Natural killer cell (primary cell): ENCODE results near the gene CAPN8. TPM values are rescaled to one million over a fixed set of nuclear protein-coding genes. Genes with fewer than 3 reads are reported as not detected.

Experiments used
- ATAC-seq, 3 donors: fragments of 150-1000 bp in 2 of 3; fragments of 200-7000 bp in 1 of 3; cut with Tn5 transposase; 1 replicate in 1 of 3; 2 replicates in 2 of 3; pipeline ENCODE4 v1.10.0; 2021; ENCODE audit warnings: mild to moderate bottlenecking in 2 of 3, moderate library complexity in 2 of 3
- DNase-seq, 2 donors: peaks; one replicate each; pipeline versions ENCODE4 v3.0.0 to v3.0.0-alpha.2; 2013 to 2021; ENCODE audit warnings: mixed read lengths in 1 of 2
- H3K27ac ChIP-seq: one replicate; pipeline ENCODE4 v1.5.1; 2013; ENCODE audit warnings: mild to moderate bottlenecking, low read length
- H3K27me3 ChIP-seq: one replicate; pipeline ENCODE4 v1.6.1; 2013; ENCODE audit warnings: low read length; ENCODE audit not compliant: control insufficient read depth, insufficient read depth
- H3K36me3 ChIP-seq: one replicate; pipeline ENCODE4 v1.6.1; 2013; ENCODE audit warnings: low read length; ENCODE audit not compliant: control insufficient read depth, insufficient read depth
- H3K4me1 ChIP-seq: one replicate; pipeline ENCODE4 v1.6.1; 2013; ENCODE audit warnings: low read length; ENCODE audit not compliant: control insufficient read depth, insufficient read depth
- H3K4me3 ChIP-seq: one replicate; pipeline ENCODE4 v1.5.1; 2013; ENCODE audit warnings: low read length
- H3K9me3 ChIP-seq: one replicate; pipeline ENCODE4 v1.6.1; 2013; ENCODE audit warnings: low read length; ENCODE audit not compliant: control insufficient read depth, insufficient read depth
- H3K27ac Mint-ChIP-seq, 2 donors: one replicate each; pipeline ENCODE4 v1.8.0; 2022; ENCODE audit warnings: mild to moderate bottlenecking in 2 of 2, mixed read lengths in 2 of 2, moderate library complexity in 1 of 2
- H3K27me3 Mint-ChIP-seq, 2 donors: one replicate each; pipeline ENCODE4 v1.8.0; 2022; ENCODE audit warnings: low read depth in 2 of 2, mixed read lengths in 2 of 2
- H3K36me3 Mint-ChIP-seq: one replicate; pipeline ENCODE4 v1.8.0; 2022; ENCODE audit warnings: mixed read lengths
- H3K4me1 Mint-ChIP-seq, 2 donors: one replicate each; pipeline ENCODE4 v1.8.0; 2022; ENCODE audit warnings: mixed read lengths in 2 of 2
- H3K4me3 Mint-ChIP-seq: one replicate; pipeline ENCODE4 v1.8.0; 2022; ENCODE audit warnings: mild to moderate bottlenecking, moderate library complexity, mixed read lengths
- H3K9me3 Mint-ChIP-seq, 2 donors: one replicate each; pipeline ENCODE4 v1.8.0; 2022; ENCODE audit warnings: mixed read lengths in 2 of 2
- CTCF ChIP-seq: fragments of 200-600 bp; IDR thresholded peaks from one replicate; pipeline ENCODE4 v1.8.0; 2022; ENCODE audit warnings: antibody characterized with exemption
- WGBS: methylation state at CpG from one replicate; pipeline ENCODE4 v1.1.7; 2013; ENCODE audit warnings: missing lambda C conversion rate; ENCODE audit not compliant: insufficient coverage; 5-methylcytosine and 5-hydroxymethylcytosine counted together
- intact Hi-C: fragments of 100-400 bp; cut with micrococcal nuclease; formaldehyde crosslinking; loops from one replicate; pipeline ENCODE4 v1.14.2; 2022
- total RNA-seq, 4 donors: library from RNA; stranded (reverse); fragments of 120-200 nt in 1 of 4; gene quantifications; one replicate each; pipeline versions ENCODE4 v1.2.3 to v1.2.4, GENCODE V29; 2013 to 2022

CAPN8 gene
- total RNA-seq, 3 donors from 2014 or later (not counting 1 experiment from before 2014, with no cell fraction given), result 0.18 to 6.7 (median 0.84) TPM

DNA sequence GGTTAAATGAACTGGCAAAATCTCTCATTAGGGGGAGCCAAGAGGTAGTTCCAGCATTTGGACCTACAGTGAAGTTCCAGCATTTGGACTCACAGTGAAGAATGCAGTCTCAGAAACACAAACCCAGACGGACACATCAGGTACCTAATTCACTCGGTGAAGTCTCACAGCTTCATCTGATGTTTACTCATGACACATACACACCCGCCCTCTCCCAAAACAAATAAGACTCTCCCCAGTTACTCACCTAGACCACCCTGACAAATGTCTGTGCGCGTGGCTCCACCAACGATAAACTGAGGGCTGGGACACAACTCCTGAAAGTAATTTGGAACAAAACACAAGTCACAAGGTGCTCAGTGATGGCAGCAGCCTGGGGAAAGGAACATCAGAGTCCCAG, 11.4 kb downstream of the CAPN8 start:
- no peak for TF ChIP-seq CTCF
- Histone ChIP-seq H3K27ac (no peak overlapping the region), H3K4me1 (no peaks in the 10 kb centered on the region), H3K4me3 (no peak overlapping the region), H3K9me3 (no peaks in the 10 kb centered on the region), H3K27me3 (no peaks in the 10 kb centered on the region), H3K36me3 (no peaks in the 10 kb centered on the region)
- Mint-ChIP-seq H3K4me3 (no peak overlapping the region), H3K9me3 (no peaks in the 10 kb centered on the region), H3K27me3 (peaks cover 9 to 33% of the 10 kb centered on the region in 2 donors), H3K36me3 (no peaks in the 10 kb centered on the region), H3K4me1 (no peaks in the 10 kb centered on the region), H3K27ac (no peak overlapping the region)
- intact Hi-C loops, result no loop called here
- DNase-seq, result no peak
- 88% methylated on average over 6 of the region's 6 CpGs for WGBS
- no peak for ATAC-seq

DNA sequence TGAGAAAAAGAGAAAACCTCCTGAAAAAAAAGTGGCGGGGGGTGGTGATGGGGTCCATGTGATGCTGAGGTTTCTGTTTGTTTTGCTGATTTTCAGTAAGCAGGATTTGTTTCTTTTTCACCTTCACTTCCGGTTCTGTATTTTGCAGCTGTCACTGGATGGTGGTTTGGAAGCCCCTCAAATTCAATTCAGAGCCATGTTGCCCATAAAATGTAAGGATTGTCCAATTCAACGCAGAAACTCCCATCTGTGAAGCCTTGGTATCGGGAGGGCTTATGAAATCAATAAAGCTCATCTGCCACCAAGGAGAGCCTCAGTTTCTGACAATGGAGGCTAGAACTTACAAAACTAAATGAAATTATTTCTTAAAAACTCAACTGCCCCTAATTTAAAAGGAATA, 12.1 kb downstream of the CAPN8 start:
- Histone ChIP-seq H3K27ac (no peak overlapping the region), H3K9me3 (no peaks in the 10 kb centered on the region), H3K4me1 (no peaks in the 10 kb centered on the region), H3K4me3 (no peak overlapping the region), H3K27me3 (no peaks in the 10 kb centered on the region), H3K36me3 (no peaks in the 10 kb centered on the region)
- Mint-ChIP-seq H3K27me3 (peaks cover 9 to 40% of the 10 kb centered on the region in 2 donors), H3K9me3 (no peaks in the 10 kb centered on the region), H3K4me3 (no peak overlapping the region), H3K4me1 (no peaks in the 10 kb centered on the region), H3K27ac (no peak overlapping the region), H3K36me3 (no peaks in the 10 kb centered on the region)
- ATAC-seq, result no peak
- no peak for DNase-seq
- WGBS, result 90% methylated on average over 4 of the region's 4 CpGs
- intact Hi-C loops, result no loop called here
- no peak for TF ChIP-seq CTCF

DNA sequence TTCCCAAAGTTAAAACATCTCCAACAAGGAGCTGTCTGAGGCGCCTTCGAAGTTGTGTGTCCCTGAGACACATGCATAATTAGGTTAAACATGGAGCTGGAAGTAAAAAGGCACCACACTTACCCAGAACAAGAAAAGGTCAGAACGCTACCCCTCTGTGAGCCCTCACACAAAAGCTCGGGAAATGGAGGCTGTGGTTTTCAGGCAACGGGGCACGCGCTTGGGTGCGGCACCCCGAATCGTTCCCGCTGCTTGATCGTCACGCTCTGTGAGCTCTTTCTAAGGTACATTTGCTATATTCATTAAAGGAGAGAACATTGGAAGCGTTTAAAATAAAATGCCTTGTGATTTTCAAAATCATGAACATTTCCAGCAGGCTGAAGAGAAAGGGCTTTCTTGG, 12.5 kb downstream of the CAPN8 start:
- Histone ChIP-seq H3K9me3 (no peaks in the 10 kb centered on the region), H3K27ac (no peak overlapping the region), H3K27me3 (no peaks in the 10 kb centered on the region), H3K4me3 (no peak overlapping the region), H3K36me3 (no peaks in the 10 kb centered on the region), H3K4me1 (no peaks in the 10 kb centered on the region)
- TF ChIP-seq CTCF, result no peak
- H3K4me1 Mint-ChIP-seq, result no peaks in the 10 kb centered on the region
- ATAC-seq (no peak), DNase-seq (no peak)
- peaks cover 9 to 43% of the 10 kb centered on the region in 2 donors for H3K27me3 Mint-ChIP-seq
- no peaks in the 10 kb centered on the region for H3K9me3 Mint-ChIP-seq
- 86% methylated on average over 14 of the region's 14 CpGs for whole genome bisulfite sequencing
- intact Hi-C loops, result no loop called here
- H3K27ac Mint-ChIP-seq, result no peak overlapping the region
- no peak overlapping the region for H3K4me3 Mint-ChIP-seq
- no peaks in the 10 kb centered on the region for H3K36me3 Mint-ChIP-seq

DNA sequence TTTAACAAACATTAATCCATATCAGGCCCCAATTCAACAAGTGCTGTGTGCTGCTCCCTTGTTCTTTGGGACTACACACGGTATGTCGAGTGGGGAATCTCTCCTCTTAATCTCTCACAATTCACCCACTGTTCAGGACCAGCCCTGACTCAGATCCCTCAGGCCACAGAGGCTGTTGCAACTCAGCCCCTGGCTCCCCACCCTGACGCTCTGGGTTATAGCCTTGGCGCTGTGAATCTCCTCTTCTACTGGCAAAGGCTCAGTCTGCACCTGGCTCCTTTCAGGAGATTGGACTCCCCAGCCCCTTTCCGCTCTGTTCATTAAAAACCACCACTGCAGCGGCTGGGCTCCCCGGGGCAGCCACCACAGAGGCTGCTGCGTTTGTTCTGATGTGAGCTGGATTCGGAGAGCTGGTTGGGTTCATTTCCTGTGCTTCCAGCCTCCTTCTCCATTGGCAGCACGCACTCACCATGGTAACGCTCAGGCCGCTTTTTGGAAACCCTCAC, 13.0 kb downstream of the CAPN8 start:
- no peak overlapping the region for H3K27ac Mint-ChIP-seq
- peaks cover 9 to 43% of the 10 kb centered on the region in 2 donors for H3K27me3 Mint-ChIP-seq
- Histone ChIP-seq H3K9me3 (no peaks in the 10 kb centered on the region), H3K27ac (no peak overlapping the region), H3K36me3 (no peaks in the 10 kb centered on the region), H3K4me3 (no peak overlapping the region), H3K27me3 (no peaks in the 10 kb centered on the region), H3K4me1 (no peaks in the 10 kb centered on the region)
- no peak for DNase-seq
- no peaks in the 10 kb centered on the region for H3K36me3 Mint-ChIP-seq
- TF ChIP-seq CTCF, result no peak
- intact Hi-C loops, result no loop called here
- no peak for ATAC-seq
- no peak overlapping the region for H3K4me3 Mint-ChIP-seq
- 75% methylated on average over 12 of the region's 12 CpGs for WGBS
- no peaks in the 10 kb centered on the region for H3K9me3 Mint-ChIP-seq
- no peaks in the 10 kb centered on the region for H3K4me1 Mint-ChIP-seq
